Stimulated activated CD8-positive, alpha-beta memory T cell treated with anti-CD3 and anti-CD28 coated beads, Interleukin-2, amount 100 ng/mL, for 48 hours (primary cell): Measurements from ENCODE around the gene UNC13D.
"Not testable (repeated sequence)": the region's sequence is repeated elsewhere in the genome, so short reads cannot be mapped to it uniquely, and the experiment has no call there.

ENCODE experiments used
- DNase-seq, 2 donors: peaks; one replicate each; pipeline ENCODE4 v3.0.0-alpha.2; 2020; ENCODE audit warnings: low read depth in 2 of 2

Gene UNC13D

GRCh38 chr17:75874323-75875181 is 30.3 kb upstream of the UNC13D start:
- no peak for DNase-seq

GRCh38 chr17:75873587-75874322 is 29.6 kb upstream of the UNC13D start:
- DNase-seq = no peak

- no peak for DNase-seq
These were observed 28.5 kb upstream of the UNC13D start for GRCh38 chr17:75872434-75873351.

GRCh38 chr17:75870228-75870627 is 26.0 kb upstream of the UNC13D start:
- not testable (repeated sequence) for DNase-seq

GRCh38 chr17:75869282-75870141 is 25.3 kb upstream of the UNC13D start:
- DNase-seq = no peak

GRCh38 chr17:75868730-75869281 is 24.6 kb upstream of the UNC13D start:
- DNase-seq = not testable (repeated sequence)

GRCh38 chr17:75865404-75866188 is 21.4 kb upstream of the UNC13D start:
- not testable (repeated sequence) for DNase-seq

- DNase-seq = not testable (repeated sequence)
These were observed 20.7 kb upstream of the UNC13D start for GRCh38 chr17:75864887-75865286.

GRCh38 chr17:75864448-75864871 is 20.3 kb upstream of the UNC13D start:
- DNase-seq = no peak

GRCh38 chr17:75861927-75862317 is 17.7 kb upstream of the UNC13D start:
- no peak for DNase-seq

GRCh38 chr17:75859358-75859757 is 15.2 kb upstream of the UNC13D start:
- not testable (repeated sequence) for DNase-seq

GRCh38 chr17:75856062-75856756 is 12.0 kb upstream of the UNC13D start:
- no peak for DNase-seq

GRCh38 chr17:75855310-75856061 is 11.3 kb upstream of the UNC13D start, which contains the start of gene WBP2:
TSS of gene WBP2 (minus strand) at chr17:75855335. CDS start at chr17:75855297, 38 bp downstream.
- DNase-seq = peak; percentile 92 to 95

- DNase-seq = no peak
These were observed 10.7 kb upstream of the UNC13D start for GRCh38 chr17:75854881-75855309.

GRCh38 chr17:75854101-75854748 is 10.0 kb upstream of the UNC13D start:
- DNase-seq = no peak

- DNase-seq = no peak
These were observed 9.2 kb upstream of the UNC13D start for GRCh38 chr17:75853433-75853832.

- DNase-seq = not testable (repeated sequence)
These were observed 7.4 kb upstream of the UNC13D start for GRCh38 chr17:75851693-75851991.
